RCC 7860 (cell line): ENCODE data around the gene HOMER3.

ENCODE experiments used
- DNase-seq: peaks from one replicate; pipeline ENCODE4 v3.0.0-alpha.2; 2015; ENCODE audit warnings: low spot score
- FAIRE-seq: peaks from 2 replicates; lab custom pipeline; 2012; peaks lifted over from hg19 to GRCh38; lab: Jason Lieb, UNC

HOMER3 gene

DNA sequence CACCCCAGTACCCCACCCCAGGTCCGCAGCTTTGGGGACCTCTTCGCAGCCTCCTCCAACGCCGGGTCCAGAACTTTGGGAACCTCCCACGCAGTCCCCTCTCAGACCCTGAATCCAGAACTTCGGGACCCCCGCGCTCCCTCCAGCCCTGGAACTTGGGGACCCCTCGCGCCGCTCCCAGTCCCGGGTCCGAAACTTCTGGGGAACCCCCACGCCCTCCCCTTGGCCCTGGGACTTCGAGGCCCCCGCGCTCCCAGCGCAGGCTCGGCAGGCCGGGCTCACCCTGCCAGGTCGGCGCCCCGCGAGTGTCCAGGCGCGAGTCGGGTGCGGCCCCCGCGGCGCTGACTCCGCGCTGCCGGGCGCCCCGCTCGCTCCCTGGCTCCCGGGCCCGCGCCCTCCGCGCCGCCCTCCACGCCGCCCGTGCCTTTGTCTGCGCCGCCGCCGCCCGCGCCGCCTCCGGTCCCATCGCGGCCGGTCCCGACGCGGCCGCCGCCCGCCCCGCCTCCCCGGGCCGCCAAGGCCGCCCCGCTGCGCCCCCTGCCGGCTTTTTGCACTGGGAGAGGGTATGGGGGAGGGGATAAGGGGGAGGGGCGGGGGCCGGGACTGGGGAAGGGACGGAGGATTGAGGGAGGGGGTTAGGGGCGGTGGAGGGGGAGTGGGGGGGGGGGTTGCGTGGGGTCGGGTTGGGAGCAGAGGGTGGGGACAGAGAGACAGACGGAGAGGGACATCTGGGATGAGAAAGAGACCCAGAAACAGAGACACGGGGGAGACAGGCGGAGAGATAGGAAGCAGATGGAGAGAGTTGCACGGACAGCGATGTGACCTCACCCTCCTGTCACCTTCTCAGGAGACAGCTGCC lies at the start of gene HOMER3:
HOMER3 (minus strand) TSS at position 449 of the 859 bp plus-strand sequence. CDS start 2,235 bp downstream, outside the sequence.
- DNase-seq, result peak; percentile 8
- FAIRE-seq, result no peak

DNA sequence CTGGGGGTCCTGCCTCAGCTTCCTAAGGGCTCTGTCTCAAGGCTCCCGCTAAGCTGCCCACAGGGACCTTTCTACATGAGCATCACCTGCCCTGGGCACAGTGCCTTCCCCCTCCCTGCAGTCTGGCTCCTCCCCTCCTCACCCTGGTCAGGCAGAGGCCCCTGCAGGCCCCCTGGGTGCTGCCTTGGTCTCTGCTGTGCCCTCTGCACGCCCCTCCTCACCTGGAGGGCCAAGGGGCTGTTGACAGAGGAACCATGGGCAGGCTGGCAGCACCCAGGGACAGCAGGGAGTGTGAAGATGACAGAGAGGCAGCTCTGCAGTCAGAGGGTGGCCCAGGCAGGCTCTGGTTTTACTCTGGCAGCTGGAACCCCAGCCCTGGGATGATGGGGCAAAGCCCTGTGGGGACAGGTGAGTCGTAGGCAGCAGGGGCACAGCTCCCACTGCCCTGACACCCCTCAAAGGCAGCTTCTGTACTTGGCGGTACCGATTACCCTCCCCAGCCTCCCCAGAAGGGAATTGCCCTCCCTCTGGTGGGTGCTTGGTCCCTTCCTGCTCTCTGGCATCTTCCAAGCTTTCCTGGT lies 49.2 kb upstream of the HOMER3 start:
- no peak for DNase-seq
- FAIRE-seq, result no peak

DNA sequence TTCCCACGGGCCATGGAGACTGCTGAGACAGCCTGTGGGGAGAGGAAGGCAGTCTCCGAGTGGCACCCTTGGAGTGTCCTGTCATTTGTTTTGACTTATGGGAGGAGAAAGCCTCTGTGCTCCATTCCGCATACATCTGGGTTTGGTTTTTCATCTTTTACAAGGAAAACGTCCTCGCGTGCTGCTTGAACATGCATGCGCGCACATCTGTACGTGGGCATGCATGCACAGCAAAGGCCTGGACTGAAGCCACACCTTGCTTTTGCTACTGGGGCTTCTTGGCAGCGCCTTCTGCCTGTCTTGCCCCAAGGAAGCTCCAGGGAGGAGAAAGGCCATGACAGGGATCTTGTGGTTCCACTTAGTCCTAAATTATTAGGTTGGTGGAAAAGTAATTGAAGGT lies 48.3 kb upstream of the HOMER3 start:
- no peak for FAIRE-seq
- no peak for DNase-seq

DNA sequence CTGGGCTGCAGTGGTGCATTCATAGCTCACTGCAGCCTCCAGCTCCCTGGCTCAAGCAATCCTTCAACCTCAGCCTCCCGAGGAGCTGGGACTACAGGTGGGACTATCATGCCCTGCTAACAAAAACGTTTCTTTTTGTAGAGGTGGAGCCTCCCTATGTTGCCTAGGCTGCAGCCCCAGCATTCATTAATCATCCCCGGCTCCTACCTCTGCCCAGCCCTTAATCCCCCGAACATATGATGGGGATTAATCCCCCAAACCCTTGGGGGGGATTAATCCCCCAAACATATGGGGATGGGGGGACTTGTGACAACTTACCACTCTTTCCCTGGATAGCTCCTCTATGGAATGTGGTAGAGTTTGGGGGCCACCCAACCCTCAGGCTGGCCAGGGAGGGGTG lies 46.4 kb upstream of the HOMER3 start:
- FAIRE-seq, result no peak
- no peak for DNase-seq

DNA sequence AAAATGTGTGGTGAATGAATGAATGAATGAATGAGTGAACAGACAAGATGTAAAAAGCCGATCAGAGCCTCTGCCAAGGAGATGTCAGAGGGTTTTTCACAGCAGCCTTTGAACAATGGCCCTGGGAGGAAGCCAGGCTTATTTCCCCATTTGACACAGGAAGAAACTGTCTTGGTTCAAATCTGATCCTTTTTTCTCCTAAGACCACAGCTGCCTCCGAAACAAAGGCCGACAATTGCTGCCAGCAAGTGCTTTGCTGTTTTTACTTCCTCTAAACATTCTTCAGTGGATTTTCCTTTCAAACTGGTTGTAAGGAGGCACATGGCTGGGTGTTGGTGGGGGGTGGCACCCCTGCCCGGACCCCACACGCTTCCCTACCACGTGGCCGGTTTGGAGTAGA lies 44.2 kb upstream of the HOMER3 start:
- DNase-seq (no peak), FAIRE-seq (no peak)

DNA sequence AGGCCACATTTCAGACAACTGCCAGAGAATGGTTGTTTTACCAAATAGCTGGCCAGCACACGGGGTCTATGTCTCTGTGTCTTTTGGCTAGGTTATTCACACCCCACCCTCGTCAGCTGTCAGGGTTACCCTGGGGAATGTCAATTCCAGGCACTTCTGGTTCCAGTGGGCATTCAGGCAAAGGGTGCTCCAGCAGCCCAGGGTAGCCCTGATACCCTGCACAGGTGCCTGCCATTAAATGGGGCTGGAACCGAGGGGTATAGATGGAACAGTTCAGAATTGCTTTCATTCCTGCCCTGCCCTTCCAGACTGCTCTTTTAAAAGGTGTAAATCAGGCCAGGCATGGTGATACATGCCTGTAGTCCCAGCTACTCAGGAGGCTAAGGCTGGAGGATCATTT lies 43.2 kb upstream of the HOMER3 start:
- FAIRE-seq (no peak), DNase-seq (no peak)

DNA sequence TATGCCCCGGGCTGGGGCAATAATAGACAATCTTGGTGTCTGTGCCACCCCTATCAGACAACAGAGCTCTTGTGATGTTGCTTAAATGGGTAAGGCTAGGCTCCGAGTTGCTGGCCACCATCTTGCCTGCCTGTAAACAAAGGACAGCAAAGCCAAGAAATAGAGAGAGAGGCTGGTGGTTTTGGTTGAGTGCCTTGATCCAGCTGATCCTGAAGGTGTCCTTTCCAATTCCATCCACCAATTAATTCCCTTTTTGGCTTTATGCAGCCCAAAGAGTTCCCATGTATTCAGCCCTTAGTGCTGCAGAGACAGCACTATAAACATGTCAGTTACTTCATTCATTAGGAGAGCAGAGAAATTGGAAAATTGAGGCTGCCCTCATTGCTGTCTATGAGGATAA lies 41.7 kb upstream of the HOMER3 start:
- DNase-seq (no peak), FAIRE-seq (no peak)

DNA sequence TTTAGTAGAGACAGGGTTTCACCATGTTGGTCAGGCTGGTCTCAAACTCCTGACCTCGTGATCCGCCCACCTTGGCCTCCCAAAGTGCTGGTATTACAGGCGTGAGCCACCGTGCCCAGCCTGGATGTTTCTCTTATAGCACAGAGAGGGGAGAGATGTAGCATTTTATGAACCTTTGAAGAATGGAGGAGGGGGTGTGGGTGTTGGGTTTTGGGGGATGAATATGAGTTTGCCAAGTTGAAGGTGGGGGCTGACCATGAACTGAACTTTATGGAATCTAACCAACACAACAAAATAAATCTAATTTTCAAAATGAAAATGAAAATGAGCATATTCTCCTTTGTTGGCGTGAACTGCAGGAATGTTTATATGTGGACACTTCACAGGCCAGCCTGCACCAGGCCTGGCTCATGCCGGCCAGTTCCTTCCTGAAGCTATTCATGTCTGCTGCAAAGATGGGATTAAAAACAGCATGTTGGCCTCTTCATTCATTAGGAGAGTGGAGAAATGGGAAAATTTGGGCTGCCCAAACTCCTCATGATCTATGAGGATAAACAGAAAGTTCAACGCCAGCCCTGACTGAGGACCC lies 39.5 kb upstream of the HOMER3 start:
- DNase-seq (no peak), FAIRE-seq (no peak)

DNA sequence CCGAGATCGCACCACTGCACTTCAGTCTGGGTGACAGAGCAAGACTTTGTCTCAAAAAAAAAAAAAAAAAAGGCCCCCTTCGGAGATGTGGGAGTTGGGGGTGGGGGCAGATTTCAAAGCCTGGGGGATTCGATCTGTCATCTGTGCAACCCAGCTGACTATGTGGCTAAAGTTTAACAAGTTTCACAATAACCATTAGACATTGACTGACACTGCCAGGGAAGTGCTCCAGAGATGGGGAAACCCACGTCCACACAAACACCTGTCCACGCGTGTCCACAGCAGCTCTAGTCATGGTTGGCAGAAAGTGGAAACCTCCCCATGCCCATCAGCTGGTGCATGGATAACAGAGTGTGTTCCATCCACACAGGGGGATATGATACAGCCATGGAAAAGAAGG lies 37.6 kb upstream of the HOMER3 start:
- FAIRE-seq (no peak), DNase-seq (no peak)

DNA sequence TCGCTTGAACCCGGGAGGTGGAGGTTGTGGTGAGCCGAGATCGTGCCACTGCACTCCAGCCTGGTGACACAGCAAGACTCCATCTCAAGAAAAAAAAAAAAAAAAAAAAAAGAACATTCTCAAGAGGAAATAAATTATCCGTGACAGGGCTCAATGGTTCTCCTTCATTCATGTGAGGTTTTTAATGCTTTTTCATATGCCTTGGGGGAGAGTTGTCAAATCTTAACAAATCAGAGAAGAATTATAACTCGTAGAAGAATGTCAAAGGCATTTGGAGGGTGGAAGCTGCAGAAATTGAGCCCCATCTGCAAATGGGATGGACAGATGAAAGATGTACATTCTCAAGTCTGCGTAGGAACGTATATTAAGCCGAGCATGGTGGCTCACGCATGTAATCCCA lies 34.9 kb upstream of the HOMER3 start:
- DNase-seq, result no peak
- FAIRE-seq, result no peak

DNA sequence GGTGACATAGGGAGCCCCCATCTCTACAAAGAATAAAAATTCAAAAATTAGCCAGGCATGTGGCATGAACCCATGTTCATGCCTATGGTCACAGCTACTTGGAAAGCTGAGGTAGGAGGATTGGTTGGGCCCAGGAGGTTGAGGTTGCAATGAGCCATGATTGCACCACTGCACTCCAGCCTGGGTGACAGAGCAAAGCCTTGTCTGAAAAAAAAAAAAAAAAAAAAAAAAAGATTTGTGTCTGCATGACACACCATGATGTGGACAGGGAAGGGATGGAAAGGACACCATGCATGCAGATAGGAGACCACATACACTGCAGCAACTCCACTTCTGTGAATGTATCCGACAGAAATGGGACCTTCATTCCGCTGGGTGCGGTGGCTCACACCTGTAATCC lies 34.0 kb upstream of the HOMER3 start:
- peak; percentile 57 for DNase-seq
- peak; percentile 55 for FAIRE-seq

DNA sequence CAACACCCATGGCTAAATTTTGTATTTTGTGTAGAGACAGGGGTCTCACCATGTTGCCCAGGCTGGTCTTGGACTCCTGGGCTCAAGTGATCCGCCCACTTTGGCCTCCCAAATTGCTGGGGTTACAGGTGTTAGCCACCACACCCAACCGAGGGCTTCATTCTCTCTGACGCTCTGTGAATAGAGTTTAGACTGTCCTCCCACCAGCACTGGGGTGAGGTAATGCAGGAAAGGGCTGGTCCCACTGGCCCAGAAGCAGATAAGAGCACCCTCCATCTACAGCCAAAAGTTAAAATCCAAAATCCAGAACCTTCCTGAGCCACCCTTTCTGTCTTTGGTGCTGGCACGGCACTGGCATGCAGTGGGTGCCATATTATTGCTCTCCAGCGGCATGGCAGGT lies 31.8 kb upstream of the HOMER3 start:
- DNase-seq (no peak), FAIRE-seq (no peak)

DNA sequence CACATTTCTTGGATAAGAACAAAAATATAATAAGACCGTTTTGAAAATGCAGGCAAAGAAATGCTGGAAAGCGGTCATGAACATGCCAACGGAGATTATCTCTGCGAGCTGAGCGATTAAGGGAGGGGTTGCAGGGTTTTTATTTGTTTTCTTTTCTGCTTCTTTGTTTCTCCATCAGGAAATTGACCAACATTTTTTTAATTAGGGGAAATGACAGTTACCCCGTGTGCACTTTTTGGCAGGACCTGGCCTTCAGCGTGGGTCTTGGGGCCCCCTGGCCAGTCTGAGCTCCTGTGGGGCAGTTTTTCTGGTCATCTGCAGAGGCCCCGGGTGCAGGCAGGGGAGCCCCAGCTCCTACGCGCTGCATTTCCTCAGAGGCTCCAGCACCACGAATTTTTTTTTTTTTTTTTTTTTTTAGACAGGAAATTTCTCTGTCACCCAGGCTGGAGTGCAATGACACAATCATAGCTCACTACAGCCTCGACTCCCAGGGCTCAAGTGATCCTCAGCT lies 31.3 kb upstream of the HOMER3 start:
- FAIRE-seq (no peak), DNase-seq (peak; percentile 15)

DNA sequence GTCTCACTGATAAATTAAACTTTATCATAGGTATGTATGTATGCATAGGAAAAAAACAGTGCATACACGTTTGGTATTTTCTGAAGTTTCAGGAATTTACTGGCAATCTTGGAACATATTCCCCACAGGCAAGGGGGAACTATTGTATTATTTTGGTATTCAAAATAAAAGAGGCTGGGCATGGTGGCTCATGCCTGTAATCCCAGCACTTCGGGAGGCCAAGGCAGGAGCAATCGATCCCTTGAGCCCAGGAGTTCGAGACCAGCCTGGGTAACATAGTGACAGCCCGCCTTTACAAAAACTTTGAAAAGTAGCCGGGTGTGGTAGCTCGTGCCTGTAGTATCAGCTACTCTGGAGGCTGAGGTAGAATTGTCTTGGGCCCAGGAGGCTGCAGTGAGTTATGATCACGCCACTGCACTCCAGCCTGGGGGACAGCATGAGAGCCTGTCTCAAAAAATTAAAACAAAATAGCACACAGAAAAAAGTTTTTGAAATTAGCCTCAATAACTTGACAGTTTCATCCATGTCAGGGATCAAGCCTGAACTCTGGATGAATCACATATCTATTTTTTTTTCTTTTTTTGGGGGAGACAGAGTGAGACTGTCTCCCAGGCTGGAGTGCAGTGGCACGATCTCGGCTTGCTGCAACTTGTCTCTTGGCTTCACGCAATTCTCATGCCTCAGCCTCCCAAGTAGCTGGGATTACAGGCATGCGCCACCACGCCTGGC lies 29.1 kb upstream of the HOMER3 start:
- DNase-seq (no peak), FAIRE-seq (no peak)

DNA sequence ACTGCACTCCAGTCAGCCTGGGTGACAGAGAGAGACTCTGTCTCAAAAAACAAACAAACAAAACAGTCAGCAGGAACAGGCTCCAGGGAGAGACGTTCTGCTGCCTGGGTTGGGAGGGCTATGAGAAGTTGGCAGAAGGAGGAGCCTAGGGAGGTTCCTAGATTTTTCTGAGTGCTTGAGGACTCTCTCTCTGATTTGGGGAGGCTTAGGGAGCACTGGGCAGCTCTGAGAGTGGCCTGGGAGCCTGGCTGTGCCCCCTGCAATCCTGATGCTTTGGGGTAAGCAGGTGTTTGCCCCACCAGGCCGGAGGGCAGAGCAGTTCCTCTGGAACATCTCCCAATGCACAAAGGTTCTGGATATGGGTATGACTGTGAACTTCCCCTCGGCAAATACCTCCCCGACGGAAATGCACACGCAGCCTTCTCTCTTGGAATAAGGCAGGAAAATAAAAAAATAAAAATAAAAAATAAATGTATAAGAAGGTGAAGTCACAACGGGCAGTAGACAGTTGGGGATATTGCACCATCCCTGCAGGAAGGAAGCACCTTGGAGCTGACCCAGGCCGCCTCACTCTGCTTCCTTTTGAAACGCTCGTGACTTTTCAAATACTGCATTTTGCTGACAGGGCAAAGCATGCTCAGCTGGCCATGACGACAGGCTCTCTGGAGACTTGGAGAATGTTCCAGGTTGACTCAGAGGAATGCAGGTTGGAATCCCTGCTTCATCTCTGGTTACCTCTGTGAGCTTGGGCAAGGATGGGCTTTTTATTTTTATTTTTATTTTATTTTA lies 26.5 kb upstream of the HOMER3 start:
- peak; percentile 73 for DNase-seq
- FAIRE-seq, result peak; percentile 63

DNA sequence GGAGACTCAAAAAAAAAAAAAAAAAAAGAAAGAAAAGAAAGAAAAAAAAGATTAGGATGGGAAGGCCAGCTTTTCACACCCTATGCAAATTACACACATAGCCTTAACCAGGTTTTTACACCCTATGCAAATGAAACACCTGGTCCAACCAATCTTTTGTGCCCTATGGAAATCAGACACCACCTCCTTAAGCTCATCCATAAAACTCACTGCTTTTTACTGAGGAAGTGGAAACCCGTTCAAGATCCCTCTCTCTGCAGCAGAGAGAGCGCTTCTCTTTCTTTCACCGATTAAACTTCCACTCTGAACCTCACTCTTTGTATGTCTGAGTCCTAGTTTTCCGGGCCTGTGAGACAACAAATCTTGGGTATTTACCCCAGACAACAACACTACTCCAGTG lies 25.3 kb upstream of the HOMER3 start:
- DNase-seq, result no peak
- FAIRE-seq, result no peak

DNA sequence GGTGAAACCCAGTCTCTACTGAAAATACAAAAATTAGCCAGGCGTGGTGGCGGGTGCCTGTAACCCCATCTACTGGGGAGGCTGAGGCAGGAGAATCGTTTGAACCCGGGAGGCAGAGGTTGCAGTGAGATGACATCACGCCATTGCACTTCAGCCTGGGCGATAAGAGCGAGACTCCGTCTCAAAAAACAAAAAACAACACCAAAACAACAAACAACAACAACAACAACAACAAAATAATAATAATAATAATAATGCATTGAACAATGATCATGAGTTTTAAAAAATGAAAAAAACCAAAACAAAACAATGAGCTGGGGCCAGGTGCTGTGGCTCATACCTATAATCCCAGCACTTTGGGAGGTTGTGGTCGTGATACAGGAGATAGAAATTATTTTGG lies 23.1 kb upstream of the HOMER3 start:
- FAIRE-seq (no peak), DNase-seq (no peak)

DNA sequence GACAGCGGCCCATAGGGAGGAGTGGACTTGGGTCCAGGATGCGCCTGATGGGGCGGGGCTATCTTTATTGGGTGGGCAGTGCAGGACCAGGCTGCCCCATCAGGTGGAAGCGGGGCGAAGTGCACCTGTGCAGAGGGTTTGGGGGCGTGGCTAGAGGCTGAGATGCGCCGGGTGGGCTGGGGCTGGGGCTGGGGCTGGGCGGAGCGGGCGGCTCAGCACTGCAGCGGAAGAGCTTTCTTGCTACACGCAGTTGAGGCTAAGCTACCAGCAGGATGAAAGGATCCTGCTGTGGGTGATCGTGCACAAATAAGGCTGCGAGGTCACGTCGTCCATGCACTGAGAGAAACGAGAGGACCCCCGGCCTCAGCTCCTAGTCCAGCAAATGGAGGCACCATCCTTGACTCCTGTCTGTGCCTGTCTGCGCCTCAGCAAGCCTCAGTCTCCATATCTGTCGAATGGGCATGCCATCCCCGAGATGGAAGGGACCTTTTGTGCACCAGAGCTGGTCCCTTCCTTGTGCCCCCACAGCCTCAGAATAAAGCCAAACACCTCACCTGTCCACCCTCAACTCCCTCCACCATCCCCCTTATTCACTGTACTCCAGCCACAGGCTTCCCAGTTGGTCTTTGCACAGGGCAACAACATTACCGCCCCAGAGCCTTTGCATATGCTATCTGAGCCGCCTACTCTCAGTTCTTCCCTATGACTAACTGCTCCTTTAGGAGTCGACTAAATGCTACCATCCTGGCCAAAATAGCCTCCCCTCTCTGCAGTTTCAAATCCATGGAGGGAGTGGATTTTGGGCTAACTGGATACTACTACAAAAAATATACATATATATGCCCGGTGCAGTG lies 21.0 kb upstream of the HOMER3 start:
- DNase-seq, result no peak
- no peak for FAIRE-seq

DNA sequence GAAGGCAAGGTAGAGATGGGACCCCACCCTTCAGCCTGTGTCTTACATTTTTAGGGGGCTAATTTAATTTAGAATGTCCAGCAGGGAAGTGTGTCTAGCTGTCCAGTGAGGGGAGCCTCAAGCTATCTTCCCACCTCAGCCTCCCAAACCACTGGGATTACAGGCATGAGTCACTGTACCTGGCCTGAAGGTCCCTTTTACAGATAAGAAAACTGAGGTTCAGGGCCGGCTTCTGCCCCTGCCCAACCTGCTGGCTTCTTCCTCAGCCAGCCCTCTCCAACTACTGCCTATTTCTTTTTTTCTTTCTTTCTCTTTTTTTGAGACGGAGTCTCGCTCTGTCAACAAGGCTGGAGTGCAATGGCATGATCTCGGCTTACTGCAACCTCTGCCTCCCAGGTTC lies 19.4 kb upstream of the HOMER3 start:
- FAIRE-seq (no peak), DNase-seq (no peak)

DNA sequence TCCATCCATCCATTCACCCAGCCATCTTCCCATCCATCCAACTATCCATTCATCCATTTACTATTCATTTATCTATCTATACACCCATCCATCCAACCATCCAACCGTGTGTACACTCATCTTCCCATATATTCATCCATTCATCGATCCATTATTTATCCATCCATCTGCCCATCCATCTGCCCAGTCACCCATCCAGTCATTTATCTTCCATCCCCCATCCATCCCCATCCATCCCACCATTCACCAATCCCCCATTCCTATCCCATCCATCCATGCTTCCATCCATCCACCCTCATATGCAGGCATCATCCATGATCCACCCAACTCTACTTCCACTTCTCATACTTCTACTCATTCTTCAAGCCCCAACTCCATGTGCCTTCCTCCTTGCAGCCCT lies 14.0 kb upstream of the HOMER3 start:
- FAIRE-seq (no peak), DNase-seq (no peak)
